H9 (cell line): ENCODE measurements around the gene ZNF484. TPM values are rescaled to one million over a fixed set of nuclear protein-coding genes. Genes with fewer than 3 reads are reported as not detected.
"Not testable (repeated sequence)": the region's sequence is repeated elsewhere in the genome, so short reads cannot be mapped to it uniquely, and the experiment has no call there.

Experiments
- DNase-seq: peaks from one replicate; pipeline ENCODE4 v3.0.0-alpha.2; 2017
- H2AFZ ChIP-seq: one replicate; pipeline ENCODE4 v1.6.1; 2013; ENCODE audit warnings: mild to moderate bottlenecking, low read length, control low read depth, moderate library complexity
- H2AK5ac ChIP-seq: 2 replicates; pipeline ENCODE4 v1.6.1; 2013; ENCODE audit warnings: low read length, control low read depth, mixed read lengths; ENCODE audit not compliant: insufficient read length
- H2BK120ac ChIP-seq: one replicate; pipeline ENCODE4 v1.6.1; 2013; ENCODE audit warnings: low read depth, mild to moderate bottlenecking, low read length, control low read depth, inconsistent platforms; ENCODE audit not compliant: poor library complexity, severe bottlenecking
- H2BK12ac ChIP-seq: 2 replicates; pipeline ENCODE4 v1.6.1; 2013; ENCODE audit warnings: low read length, control low read depth, mixed read lengths, low read depth; ENCODE audit not compliant: insufficient read length
- H2BK15ac ChIP-seq: 2 replicates; pipeline ENCODE4 v1.6.1; 2013; ENCODE audit warnings: low read depth, low read length, control low read depth
- H2BK20ac ChIP-seq: one replicate; pipeline ENCODE4 v1.6.1; 2013; ENCODE audit warnings: low read depth, mild to moderate bottlenecking, low read length, control low read depth, inconsistent platforms; ENCODE audit not compliant: poor library complexity, severe bottlenecking
- H2BK5ac ChIP-seq: 2 replicates; pipeline ENCODE4 v1.6.1; 2013; ENCODE audit warnings: low read length, control low read depth, mixed read lengths; ENCODE audit not compliant: insufficient read length
- H3K14ac ChIP-seq: 2 replicates; pipeline ENCODE4 v1.6.1; 2013; ENCODE audit warnings: low read length, control low read depth; ENCODE audit not compliant: insufficient read depth
- H3K18ac ChIP-seq: 2 replicates; pipeline ENCODE4 v1.6.1; 2013; ENCODE audit warnings: low read depth, mild to moderate bottlenecking, mixed read lengths, low read length, control low read depth; ENCODE audit not compliant: insufficient read length
- H3K23ac ChIP-seq: 2 replicates; pipeline ENCODE4 v1.6.1; 2013; ENCODE audit warnings: low read length, control low read depth, mixed read lengths, low read depth; ENCODE audit not compliant: insufficient read length
- H3K23me2 ChIP-seq: 2 replicates; pipeline ENCODE4 v1.6.1; 2013; ENCODE audit warnings: low read depth, mild to moderate bottlenecking, mixed read lengths, low read length, control low read depth; ENCODE audit not compliant: insufficient read length, poor library complexity, severe bottlenecking
- H3K27ac ChIP-seq: 2 replicates; pipeline ENCODE4 v1.5.1; 2013; ENCODE audit warnings: low read length, control low read depth, mixed read lengths, low read depth; ENCODE audit not compliant: insufficient read length
- H3K27me3 ChIP-seq: 2 replicates; pipeline ENCODE4 v1.6.1; 2013; ENCODE audit warnings: low read length, control low read depth, inconsistent platforms; ENCODE audit not compliant: insufficient read depth
- H3K4ac ChIP-seq: 2 replicates; pipeline ENCODE4 v1.6.1; 2013; ENCODE audit warnings: low read depth, mild to moderate bottlenecking, control low read depth, inconsistent platforms, low read length, moderate library complexity
- H3K4me1 ChIP-seq: 2 replicates; pipeline ENCODE4 v1.6.1; 2013; ENCODE audit warnings: low read length, control low read depth, inconsistent platforms; ENCODE audit not compliant: insufficient read depth
- H3K4me2 ChIP-seq: 2 replicates; pipeline ENCODE4 v1.6.1; 2013; ENCODE audit warnings: low read length, control low read depth, mixed read lengths; ENCODE audit not compliant: insufficient read length, insufficient read depth
- H3K56ac ChIP-seq: 2 replicates; pipeline ENCODE4 v1.6.1; 2013; ENCODE audit warnings: low read depth, mild to moderate bottlenecking, mixed read lengths, low read length, control low read depth; ENCODE audit not compliant: insufficient read length
- H3K79me1 ChIP-seq: 2 replicates; pipeline ENCODE4 v1.6.1; 2013; ENCODE audit warnings: low read depth, mild to moderate bottlenecking, moderate library complexity, low read length, control low read depth, inconsistent platforms; ENCODE audit not compliant: insufficient read depth, poor library complexity, severe bottlenecking
- H3K79me2 ChIP-seq: 2 replicates; pipeline ENCODE4 v1.6.1; 2013; ENCODE audit warnings: low read length, control low read depth, inconsistent platforms; ENCODE audit not compliant: insufficient read depth
- H3K9ac ChIP-seq: 2 replicates; pipeline ENCODE4 v1.6.1; 2013; ENCODE audit warnings: low read length, control low read depth, mixed read lengths; ENCODE audit not compliant: insufficient read length; ENCODE audit errors: extremely low read depth
- H3K9me3 ChIP-seq: one replicate; pipeline ENCODE4 v1.6.1; 2013; ENCODE audit warnings: low read depth, low read length, inconsistent platforms; ENCODE audit not compliant: control insufficient read depth
- H3T11ph ChIP-seq: one replicate; pipeline ENCODE4 v1.6.1; 2013; ENCODE audit warnings: mild to moderate bottlenecking, low read length, control low read depth, inconsistent platforms
- H4K20me1 ChIP-seq: one replicate; pipeline ENCODE4 v1.6.1; 2013; ENCODE audit not compliant: control insufficient read depth, insufficient read length, insufficient read depth
- H4K5ac ChIP-seq: 2 replicates; pipeline ENCODE4 v1.6.1; 2013; ENCODE audit warnings: low read depth, mild to moderate bottlenecking, mixed read lengths, low read length, control low read depth; ENCODE audit not compliant: insufficient read length
- H4K8ac ChIP-seq: replicated peaks from 2 replicates; pipeline ENCODE4 v1.6.1; 2013; ENCODE audit warnings: low read length, control low read depth, mixed read lengths, low read depth; ENCODE audit not compliant: insufficient read length
- H4K91ac ChIP-seq: 2 replicates; pipeline ENCODE4 v1.6.1; 2013; ENCODE audit warnings: low read depth, mild to moderate bottlenecking, moderate library complexity, mixed read lengths, low read length, control low read depth; ENCODE audit not compliant: insufficient read length
- H3K27ac Mint-ChIP-seq, 3 experiments: 2 replicates in 2 of 3; 3 replicates in 1 of 3; pipeline ENCODE4 v1.8.0; 2020 to 2021; ENCODE audit warnings: mixed read lengths in 3 of 3, mild to moderate bottlenecking in 1 of 3, moderate library complexity in 1 of 3
- H3K27me3 Mint-ChIP-seq: 2 replicates; pipeline ENCODE4 v1.8.0; 2021; ENCODE audit warnings: low read depth, mild to moderate bottlenecking, moderate library complexity, mixed read lengths
- H3K36me3 Mint-ChIP-seq, 3 experiments: 2 replicates in 2 of 3; 3 replicates in 1 of 3; pipeline ENCODE4 v1.8.0; 2020 to 2021; ENCODE audit warnings: low read depth in 3 of 3, mixed read lengths in 3 of 3; ENCODE audit not compliant: insufficient read depth in 1 of 3
- H3K4me1 Mint-ChIP-seq, 2 experiments: 2 replicates each; pipeline ENCODE4 v1.8.0; 2020; ENCODE audit warnings: mixed read lengths in 2 of 2
- H3K4me3 Mint-ChIP-seq, 2 experiments: 2 replicates in 1 of 2; 3 replicates in 1 of 2; pipeline ENCODE4 v1.8.0; 2020 to 2021; ENCODE audit warnings: mild to moderate bottlenecking in 2 of 2, mixed read lengths in 2 of 2, moderate library complexity in 1 of 2
- H3K9me3 Mint-ChIP-seq, 2 experiments: 2 replicates in 1 of 2; 3 replicates in 1 of 2; pipeline ENCODE4 v1.8.0; 2020; ENCODE audit warnings: mild to moderate bottlenecking in 2 of 2, mixed read lengths in 2 of 2, moderate library complexity in 1 of 2
- CTCF ChIP-seq: fragments of 200-600 bp; sonication (generic); conservative IDR thresholded peaks from 3 replicates; pipeline ENCODE4 v1.8.0; 2021; ENCODE audit warnings: antibody characterized with exemption, mild to moderate bottlenecking
- WGBS: extraction: QIAGEN DNeasy Blood & Tissue Kit; methylation state at CpG from one replicate; pipeline ENCODE4 v1.1.7; 2013; ENCODE audit warnings: missing lambda C conversion rate, low lambda C conversion rate, mixed read lengths; ENCODE audit not compliant: insufficient read length; ENCODE audit errors: extremely low coverage; 5-methylcytosine and 5-hydroxymethylcytosine counted together
- total RNA-seq: library from RNA; stranded (reverse); gene quantifications from 2 replicates; pipeline ENCODE4 v1.2.1, GENCODE V29; 2021

Gene ZNF484
- total RNA-seq, 1 experiment from 2014 or later, result 10.2 TPM

DNA sequence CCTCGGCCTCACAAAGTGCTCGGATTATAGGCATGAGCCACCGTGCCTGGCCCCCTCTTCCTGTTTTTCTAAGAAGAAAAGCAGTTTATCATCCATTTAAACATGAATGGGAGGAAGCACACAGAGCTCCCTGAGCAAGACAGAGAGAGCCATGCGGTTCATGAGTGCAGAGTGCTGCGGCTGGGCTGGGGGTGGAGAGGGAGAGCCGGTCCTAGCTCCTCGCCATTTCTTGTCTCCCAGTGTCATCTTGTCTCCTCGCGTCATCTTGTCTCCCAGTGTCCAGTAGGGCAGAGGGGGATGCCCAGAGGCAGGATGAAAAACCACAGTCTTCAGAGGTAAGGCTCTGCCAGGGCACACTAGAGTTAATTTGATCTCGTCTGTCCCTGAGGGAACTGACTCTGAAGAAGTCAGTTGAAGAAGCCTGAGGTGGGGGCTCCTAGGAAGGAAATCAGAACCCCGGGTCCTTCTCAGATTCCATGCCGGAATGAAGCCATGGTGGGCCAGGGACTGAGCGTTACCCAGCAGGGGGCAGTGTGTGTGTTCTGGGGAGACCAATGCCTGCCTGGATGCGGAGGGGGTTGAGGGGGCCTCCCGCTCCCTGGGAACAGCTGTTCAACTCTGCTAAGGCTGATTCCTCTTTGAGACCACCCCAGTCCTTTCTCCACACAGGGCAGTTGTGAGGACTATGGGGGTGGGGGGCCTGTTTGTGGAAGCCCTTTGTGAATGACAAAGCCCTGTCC, 6.0 kb upstream of the ZNF484 start:
- peak overlapping the region; percentile 78 for H2BK20ac ChIP-seq
- not testable (repeated sequence) for H3K27me3 ChIP-seq, H3K18ac ChIP-seq, H3T11ph ChIP-seq, DNase-seq, H2BK12ac ChIP-seq, H3K56ac ChIP-seq, H2BK15ac ChIP-seq, H2BK5ac ChIP-seq, H4K5ac ChIP-seq, H3K9me3 Mint-ChIP-seq, H4K8ac ChIP-seq, H2AFZ ChIP-seq, H3K27ac ChIP-seq, H3K79me1 ChIP-seq, H3K79me2 ChIP-seq, H2AK5ac ChIP-seq, H2BK120ac ChIP-seq, H3K4ac ChIP-seq, H3K9ac ChIP-seq, H3K23ac ChIP-seq, H3K9me3 ChIP-seq, H3K23me2 ChIP-seq, H3K14ac ChIP-seq, H3K4me1 ChIP-seq, H4K91ac ChIP-seq, H4K20me1 ChIP-seq
- no CpG with 5 or more reads among the region's 15 CpGs for WGBS
- TF ChIP-seq CTCF, result peak; percentile 38; the same call in 1 of the 3 replicates
- peak overlapping the region in 1 of 2 experiments; percentile 50; a peak in 3 of 5 replicates for H3K4me3 Mint-ChIP-seq
- H3K36me3 Mint-ChIP-seq, result peaks cover 0 to 11% (median 1%) of the 10 kb centered on the region in 3 experiments; a peak in 3 of 7 replicates
- H3K27ac Mint-ChIP-seq, result peak overlapping the region in 1 of 3 experiments; percentile 80; a peak in 2 of 7 replicates
- peaks cover 32 to 41% of the 10 kb centered on the region in 2 experiments for H3K4me1 Mint-ChIP-seq
- peaks cover 62% of the 10 kb centered on the region for H3K27me3 Mint-ChIP-seq
- H3K4me2 ChIP-seq, result peak overlapping the region; percentile 10
